Measurements from ENCODE around the gene PNPLA3.

Gene PNPLA3

DNA sequence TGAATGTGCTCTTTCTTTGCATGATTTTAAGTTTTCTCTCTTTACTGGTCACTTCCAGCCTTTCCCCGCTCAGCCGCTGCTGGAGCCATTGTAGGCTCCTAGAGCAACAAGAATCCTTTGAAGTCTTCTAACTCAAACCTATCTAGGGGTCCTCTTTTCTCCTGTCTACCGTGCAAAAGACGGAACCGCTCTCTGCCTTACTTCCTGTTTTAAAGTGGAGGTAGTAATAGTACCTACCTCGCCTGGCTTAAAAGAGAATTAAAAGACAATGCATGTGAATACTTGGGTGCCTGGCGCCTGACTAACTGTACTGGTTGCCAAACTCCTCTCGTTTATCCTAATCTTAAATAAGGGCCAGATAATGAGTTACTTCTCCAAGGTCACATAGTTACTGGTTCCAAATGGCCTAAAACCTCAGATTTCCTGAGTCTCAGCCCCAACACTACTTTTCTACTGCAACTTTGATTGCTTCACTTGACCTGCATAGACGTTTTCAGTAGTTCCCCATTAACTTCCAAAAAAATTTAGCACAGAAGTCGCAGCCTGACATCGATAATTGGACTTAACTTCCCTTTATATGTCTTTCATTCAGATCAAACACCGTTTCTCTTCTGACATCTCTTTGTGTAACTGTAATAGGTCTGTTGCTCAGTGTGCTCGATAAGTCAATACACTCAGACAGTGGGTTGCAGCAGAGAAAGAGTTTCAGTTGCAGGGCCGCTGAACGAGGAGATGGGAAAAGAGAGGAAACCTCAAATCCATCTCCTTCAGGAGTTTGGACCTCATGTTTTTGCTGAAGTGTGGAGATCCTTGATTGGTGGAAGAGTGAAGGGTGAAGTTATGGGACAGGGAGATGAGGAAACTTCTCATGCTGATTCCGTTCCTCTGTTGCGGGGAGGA lies 32.5 kb downstream of the PNPLA3 start:
- DNase-seq (ENCODE audit: extremely low read depth, low read depth), result no peak
- TF ChIP-seq, protein P1, sequence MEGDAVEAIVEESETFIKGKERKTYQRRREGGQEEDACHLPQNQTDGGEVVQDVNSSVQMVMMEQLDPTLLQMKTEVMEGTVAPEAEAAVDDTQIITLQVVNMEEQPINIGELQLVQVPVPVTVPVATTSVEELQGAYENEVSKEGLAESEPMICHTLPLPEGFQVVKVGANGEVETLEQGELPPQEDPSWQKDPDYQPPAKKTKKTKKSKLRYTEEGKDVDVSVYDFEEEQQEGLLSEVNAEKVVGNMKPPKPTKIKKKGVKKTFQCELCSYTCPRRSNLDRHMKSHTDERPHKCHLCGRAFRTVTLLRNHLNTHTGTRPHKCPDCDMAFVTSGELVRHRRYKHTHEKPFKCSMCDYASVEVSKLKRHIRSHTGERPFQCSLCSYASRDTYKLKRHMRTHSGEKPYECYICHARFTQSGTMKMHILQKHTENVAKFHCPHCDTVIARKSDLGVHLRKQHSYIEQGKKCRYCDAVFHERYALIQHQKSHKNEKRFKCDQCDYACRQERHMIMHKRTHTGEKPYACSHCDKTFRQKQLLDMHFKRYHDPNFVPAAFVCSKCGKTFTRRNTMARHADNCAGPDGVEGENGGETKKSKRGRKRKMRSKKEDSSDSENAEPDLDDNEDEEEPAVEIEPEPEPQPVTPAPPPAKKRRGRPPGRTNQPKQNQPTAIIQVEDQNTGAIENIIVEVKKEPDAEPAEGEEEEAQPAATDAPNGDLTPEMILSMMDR (IDR thresholded peaks at IDR 0.05; ENCODE audit: low read depth, low read length), result no peak

DNA sequence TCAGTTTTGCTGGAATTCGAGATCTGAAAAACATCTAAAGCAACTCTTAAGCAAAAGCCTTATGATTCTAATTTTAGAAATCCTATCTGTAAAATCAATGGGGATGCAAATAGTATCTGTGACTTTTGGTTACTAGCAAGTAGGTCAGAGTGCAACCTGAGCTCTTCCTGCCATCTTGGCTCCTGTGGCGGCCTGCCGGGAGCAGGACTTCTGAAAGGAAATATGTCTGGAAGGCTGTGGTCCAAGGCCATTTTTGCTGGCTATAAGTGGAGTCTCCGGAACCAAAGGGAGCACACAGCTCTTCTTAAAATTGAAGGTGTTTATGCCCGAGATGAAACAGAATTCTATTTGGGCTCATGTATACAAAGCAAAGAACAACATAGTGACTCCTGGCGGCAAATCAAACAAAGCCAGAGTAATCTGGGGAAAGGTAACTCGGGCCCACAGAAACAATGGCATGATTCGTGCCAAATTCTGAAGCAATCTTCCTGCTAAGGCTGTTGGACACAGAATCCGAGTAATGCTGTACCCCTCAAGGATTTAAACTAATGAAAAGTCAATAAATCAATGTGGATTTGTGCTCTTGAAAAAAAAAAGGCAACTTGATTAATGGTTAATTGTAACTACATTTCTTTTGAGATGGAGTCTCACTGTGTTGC lies 33.3 kb downstream of the PNPLA3 start:
- DNase-seq (ENCODE audit: extremely low read depth, low read depth), result no peak
- TF ChIP-seq, protein P1 (IDR thresholded peaks at IDR 0.05; ENCODE audit: low read depth, low read length), result no peak

DNA sequence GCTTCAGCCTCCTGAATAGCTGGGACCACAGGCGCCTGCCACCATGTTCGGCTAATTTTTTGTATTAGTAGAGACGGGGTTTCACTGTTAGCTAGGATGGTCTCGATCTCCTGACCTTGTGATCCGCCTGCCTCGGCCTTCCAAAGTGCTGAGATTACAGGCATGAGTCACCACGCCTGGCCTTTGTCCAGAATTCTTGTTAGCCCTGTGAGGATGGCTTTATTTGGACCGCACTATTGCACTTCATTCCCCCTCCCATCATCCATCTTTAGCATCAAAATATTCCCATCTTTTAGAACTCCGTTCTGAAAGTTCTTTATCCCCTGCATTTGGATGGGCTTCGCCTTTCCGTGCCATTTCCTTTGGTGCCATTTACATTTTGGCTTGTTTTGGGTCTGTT lies 34.3 kb downstream of the PNPLA3 start:
- DNase-seq (ENCODE audit: extremely low read depth, low read depth), result no peak
- TF ChIP-seq, protein P1 (IDR thresholded peaks at IDR 0.05; ENCODE audit: low read depth, low read length), result no peak

DNA sequence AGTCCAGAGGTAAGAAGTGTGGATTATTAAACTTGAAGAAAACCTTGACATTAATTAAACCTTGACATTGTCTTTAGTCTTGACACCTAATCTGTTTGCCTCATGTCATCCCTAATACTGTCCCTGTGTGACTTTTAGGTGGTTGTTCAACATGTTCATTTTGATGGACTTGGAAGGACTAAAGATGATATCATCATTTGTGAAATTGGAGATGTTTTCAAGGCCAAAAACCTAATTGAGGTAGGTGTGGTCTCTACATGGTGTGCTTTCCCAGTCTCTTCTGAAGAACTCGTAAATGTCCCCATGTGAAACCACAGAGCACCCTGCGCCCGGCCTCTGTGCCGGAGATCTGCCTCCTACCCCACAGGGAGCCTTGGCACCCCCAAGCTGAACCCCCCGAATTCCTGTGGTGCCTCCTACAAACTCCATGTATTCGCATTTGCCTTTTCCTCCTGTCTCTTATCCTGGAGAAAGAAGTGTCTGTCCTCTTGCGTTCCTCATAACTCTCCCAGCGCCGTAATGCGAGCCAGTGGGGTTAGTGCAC lies 40.8 kb downstream of the PNPLA3 start:
- TF ChIP-seq, protein P1 (IDR thresholded peaks at IDR 0.05; ENCODE audit: low read depth, low read length), result no peak
- DNase-seq (ENCODE audit: extremely low read depth, low read depth), result no peak

DNA sequence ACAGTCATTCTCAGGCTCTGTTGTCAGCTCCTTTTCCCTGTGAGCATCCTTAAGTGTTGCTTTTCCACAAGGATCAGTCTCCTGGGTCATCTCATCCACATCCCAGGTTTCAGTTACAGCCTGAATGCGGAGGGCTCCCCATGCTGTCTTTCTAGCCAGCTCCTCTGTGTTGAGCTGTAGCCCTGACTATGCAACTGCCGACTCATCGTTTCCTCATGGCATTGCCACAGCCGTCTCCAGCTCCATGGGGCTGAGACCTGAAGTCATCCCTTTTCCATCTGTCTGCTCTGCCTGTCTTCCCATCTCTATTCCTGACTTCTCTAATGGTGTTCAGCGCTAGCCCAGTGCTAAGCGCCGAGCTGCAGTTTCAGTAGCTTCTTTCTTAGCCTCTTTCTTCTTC lies 43.5 kb downstream of the PNPLA3 start:
- no peak for DNase-seq (ENCODE audit: extremely low read depth, low read depth)
- TF ChIP-seq, protein P1 (IDR thresholded peaks at IDR 0.05; ENCODE audit: low read depth, low read length), result no peak

DNA sequence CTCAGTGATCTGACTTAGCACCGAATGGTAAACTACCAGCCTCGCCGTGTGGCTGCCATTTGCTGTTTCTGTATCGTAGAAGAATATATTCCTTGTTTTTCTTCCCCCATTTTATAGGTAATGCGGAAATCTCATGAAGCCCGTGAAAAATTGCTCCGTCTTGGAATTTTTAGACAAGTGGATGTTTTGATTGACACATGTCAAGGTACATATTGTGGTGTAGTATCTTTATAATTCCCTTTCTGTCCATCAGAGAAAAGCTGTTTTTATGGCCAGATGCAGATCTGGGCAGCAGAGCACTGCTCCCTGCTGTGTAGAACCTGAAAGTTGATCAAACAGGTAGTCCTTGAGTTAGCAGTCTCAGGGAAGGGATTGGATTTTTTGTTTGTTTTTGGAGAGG lies 45.0 kb downstream of the PNPLA3 start:
- TF ChIP-seq, protein P1 (IDR thresholded peaks at IDR 0.05; ENCODE audit: low read depth, low read length), result no peak
- DNase-seq (ENCODE audit: extremely low read depth, low read depth), result no peak
